ENCODE data around the gene MRI1.

- TF ChIP-seq, protein P1, sequence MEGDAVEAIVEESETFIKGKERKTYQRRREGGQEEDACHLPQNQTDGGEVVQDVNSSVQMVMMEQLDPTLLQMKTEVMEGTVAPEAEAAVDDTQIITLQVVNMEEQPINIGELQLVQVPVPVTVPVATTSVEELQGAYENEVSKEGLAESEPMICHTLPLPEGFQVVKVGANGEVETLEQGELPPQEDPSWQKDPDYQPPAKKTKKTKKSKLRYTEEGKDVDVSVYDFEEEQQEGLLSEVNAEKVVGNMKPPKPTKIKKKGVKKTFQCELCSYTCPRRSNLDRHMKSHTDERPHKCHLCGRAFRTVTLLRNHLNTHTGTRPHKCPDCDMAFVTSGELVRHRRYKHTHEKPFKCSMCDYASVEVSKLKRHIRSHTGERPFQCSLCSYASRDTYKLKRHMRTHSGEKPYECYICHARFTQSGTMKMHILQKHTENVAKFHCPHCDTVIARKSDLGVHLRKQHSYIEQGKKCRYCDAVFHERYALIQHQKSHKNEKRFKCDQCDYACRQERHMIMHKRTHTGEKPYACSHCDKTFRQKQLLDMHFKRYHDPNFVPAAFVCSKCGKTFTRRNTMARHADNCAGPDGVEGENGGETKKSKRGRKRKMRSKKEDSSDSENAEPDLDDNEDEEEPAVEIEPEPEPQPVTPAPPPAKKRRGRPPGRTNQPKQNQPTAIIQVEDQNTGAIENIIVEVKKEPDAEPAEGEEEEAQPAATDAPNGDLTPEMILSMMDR (conservative IDR thresholded peaks at IDR 0.05) = no peak
- no peak for TF ChIP-seq EZH2 (IDR thresholded peaks at IDR 0.05; ENCODE audit: low read depth)
Observed at GRCh38 chr19:13812544-13812943, 48.2 kb downstream of the MRI1 start.
